Measurements from ENCODE around the gene MYG1.
"Not testable (repeated sequence)": the region's sequence is repeated elsewhere in the genome, so short reads cannot be mapped to it uniquely, and the experiment has no call there.

The MYG1 gene

GRCh38 chr12:53287741-53288216, 11.7 kb upstream of the MYG1 start:
- peak; percentile 50 to 77 (median 67) for DNase-seq

GRCh38 chr12:53288322-53288721, 11.2 kb upstream of the MYG1 start:
- DNase-seq: no peak

GRCh38 chr12:53289891-53290290, 9.6 kb upstream of the MYG1 start:
- DNase-seq: no peak

- DNase-seq: no peak
Measured at GRCh38 chr12:53290661-53291060, 8.8 kb upstream of the MYG1 start.

GRCh38 chr12:53292426-53292825, 7.1 kb upstream of the MYG1 start:
- DNase-seq: no peak

GRCh38 chr12:53295070-53295890, 4.2 kb upstream of the MYG1 start, which contains the start of gene PFDN5:
Gene PFDN5, plus strand, starts transcription at chr12:53295542. Its CDS starts 26 bp downstream, at chr12:53295568.
- peak; percentile 73 to 92 (median 83) for DNase-seq

- DNase-seq: no peak
Measured at GRCh38 chr12:53295891-53296219, 3.6 kb upstream of the MYG1 start.

GRCh38 chr12:53297106-53297505, 2.4 kb upstream of the MYG1 start:
- not testable (repeated sequence) for DNase-seq

- no peak for DNase-seq
Measured at GRCh38 chr12:53298164-53298563, 1.3 kb upstream of the MYG1 start.

- peak in 2 of 6 experiments; percentile 20 to 49 for DNase-seq
Measured at GRCh38 chr12:53299101-53299453, 418 bp upstream of the MYG1 start.

- DNase-seq: peak in 1 of 6 experiments; percentile 26
Measured at GRCh38 chr12:53300187-53300586, 692 bp downstream of the MYG1 start.

- no peak for DNase-seq
Measured at GRCh38 chr12:53302903-53303302, 3.4 kb downstream of the MYG1 start.

GRCh38 chr12:53306826-53307225, 7.3 kb downstream of the MYG1 start:
- no peak for DNase-seq

GRCh38 chr12:53308276-53308675, 8.8 kb downstream of the MYG1 start:
- no peak for DNase-seq

- no peak for DNase-seq
Measured at GRCh38 chr12:53313996-53314395, 14.5 kb downstream of the MYG1 start.

GRCh38 chr12:53320352-53321195, 21.1 kb downstream of the MYG1 start:
- no peak for DNase-seq

- peak; percentile 22 to 90 (median 58) for DNase-seq
Measured at GRCh38 chr12:53324113-53324778, 24.8 kb downstream of the MYG1 start.

- DNase-seq: peak; percentile 51 to 80 (median 68)
Measured at GRCh38 chr12:53324779-53325510, 25.4 kb downstream of the MYG1 start.

- peak in 3 of 6 experiments; percentile 16 to 24 (median 23) for DNase-seq
Measured at GRCh38 chr12:53325511-53326061, 26.1 kb downstream of the MYG1 start.

GRCh38 chr12:53326460-53327185, 27.1 kb downstream of the MYG1 start:
- no peak for DNase-seq

- DNase-seq: no peak
Measured at GRCh38 chr12:53327435-53328042, 28.0 kb downstream of the MYG1 start.
